Epidermal melanocyte (primary cell): ENCODE results near the gene NCR3LG1.
A peak's percentile ranks its signal among the peaks of the same experiment; 100 is the strongest.

Experiments used
- DNase-seq: peaks from one replicate; pipeline ENCODE4 v3.0.0; 2011; ENCODE audit warnings: low spot score; ENCODE audit not compliant: insufficient read length

NCR3LG1 gene

GRCh38 chr11:17351510-17352176 is at the start of gene NCR3LG1:
NCR3LG1 (plus strand) TSS chr11:17351800; CDS start chr11:17351970, 170 bp downstream.
- no peak for DNase-seq

GRCh38 chr11:17313349-17314231 is 38.0 kb upstream of the NCR3LG1 start:
- no peak for DNase-seq

GRCh38 chr11:17314232-17314547 is 37.4 kb upstream of the NCR3LG1 start:
- no peak for DNase-seq

- no peak for DNase-seq
Measured at GRCh38 chr11:17314904-17315426, 36.6 kb upstream of the NCR3LG1 start.

GRCh38 chr11:17328871-17329494 is 22.6 kb upstream of the NCR3LG1 start:
- DNase-seq = no peak

- no peak for DNase-seq
Measured at GRCh38 chr11:17331669-17332068, 19.9 kb upstream of the NCR3LG1 start.

GRCh38 chr11:17333799-17334586 is 17.6 kb upstream of the NCR3LG1 start:
- no peak for DNase-seq

- DNase-seq = no peak
Measured at GRCh38 chr11:17343257-17343656, 8.3 kb upstream of the NCR3LG1 start.

GRCh38 chr11:17343907-17344306 is 7.7 kb upstream of the NCR3LG1 start:
- DNase-seq = peak; percentile 21

- no peak for DNase-seq
Measured at GRCh38 chr11:17347676-17348075, 3.9 kb upstream of the NCR3LG1 start.

GRCh38 chr11:17350455-17351171 is 987 bp upstream of the NCR3LG1 start:
- DNase-seq = no peak

GRCh38 chr11:17351172-17351509 is 459 bp upstream of the NCR3LG1 start:
- no peak for DNase-seq

GRCh38 chr11:17352950-17353820 is 1.6 kb downstream of the NCR3LG1 start:
- no peak for DNase-seq

- DNase-seq = no peak
Measured at GRCh38 chr11:17353821-17354600, 2.4 kb downstream of the NCR3LG1 start.

GRCh38 chr11:17354601-17354991 is 3.0 kb downstream of the NCR3LG1 start:
- DNase-seq = peak; percentile 81

GRCh38 chr11:17366495-17366894 is 14.9 kb downstream of the NCR3LG1 start:
- no peak for DNase-seq

- no peak for DNase-seq
Measured at GRCh38 chr11:17368551-17368950, 17.0 kb downstream of the NCR3LG1 start.

- no peak for DNase-seq
Measured at GRCh38 chr11:17369094-17369493, 17.5 kb downstream of the NCR3LG1 start.

GRCh38 chr11:17369684-17370243 is 18.2 kb downstream of the NCR3LG1 start:
- DNase-seq = no peak
